GM18951 (cell line): ENCODE results near the gene FRAS1.
"Not testable (repeated sequence)": the region's sequence is repeated elsewhere in the genome, so short reads cannot be mapped to it uniquely, and the experiment has no call there.

ENCODE experiments used
- POLR2A ChIP-seq: IDR thresholded peaks from 4 replicates; pipeline ENCODE4 v1.6.1; 2011; ENCODE audit warnings: mild to moderate bottlenecking; ENCODE audit not compliant: insufficient read length, insufficient read depth; ENCODE audit errors: extremely low read depth
- in situ Hi-C: fragments of 300-500 bp; cut with MboI; formaldehyde crosslinking; loops from one replicate; pipeline ENCODE4 v1.12.0; 2022; ENCODE audit warnings: low sequenced_read_pairs, mixed read lengths, inconsistent platforms; ENCODE audit not compliant: unreplicated experiment

Gene FRAS1

GRCh38 chr4:78237360-78237759 lies 180.2 kb downstream of the FRAS1 start:
- in situ Hi-C loops: no loop called here
- TF ChIP-seq POLR2A: no peak

DNA sequence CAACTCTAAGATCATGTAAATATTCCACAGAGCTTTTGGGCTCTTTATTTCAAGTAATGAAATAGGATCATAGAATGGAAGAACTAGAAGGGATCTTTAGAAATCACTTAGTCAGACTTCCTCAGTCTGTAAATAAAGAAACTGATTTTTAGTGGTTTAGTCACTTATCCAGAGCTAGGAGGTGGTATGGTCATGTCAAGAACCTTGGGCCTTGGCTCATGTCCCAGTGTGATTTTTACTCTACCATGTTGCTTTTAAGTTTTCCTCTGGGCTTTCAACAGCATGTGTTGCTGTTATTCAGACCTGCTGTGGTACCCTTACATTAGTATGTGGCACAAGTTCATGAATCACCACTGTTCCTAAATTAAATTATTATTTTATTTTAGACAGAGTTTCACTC lies 184.9 kb downstream of the FRAS1 start:
- in situ Hi-C loops: no loop called here
- TF ChIP-seq POLR2A: no peak

GRCh38 chr4:78244705-78245485 lies 187.8 kb downstream of the FRAS1 start:
- in situ Hi-C loops: no loop called here
- TF ChIP-seq POLR2A: no peak

- no peak for TF ChIP-seq POLR2A
- in situ Hi-C loops: no loop called here
Measured at GRCh38 chr4:78247536-78248285, 190.6 kb downstream of the FRAS1 start.

GRCh38 chr4:78250500-78250899 lies 193.4 kb downstream of the FRAS1 start:
- TF ChIP-seq POLR2A: no peak
- in situ Hi-C loops: no loop called here

DNA sequence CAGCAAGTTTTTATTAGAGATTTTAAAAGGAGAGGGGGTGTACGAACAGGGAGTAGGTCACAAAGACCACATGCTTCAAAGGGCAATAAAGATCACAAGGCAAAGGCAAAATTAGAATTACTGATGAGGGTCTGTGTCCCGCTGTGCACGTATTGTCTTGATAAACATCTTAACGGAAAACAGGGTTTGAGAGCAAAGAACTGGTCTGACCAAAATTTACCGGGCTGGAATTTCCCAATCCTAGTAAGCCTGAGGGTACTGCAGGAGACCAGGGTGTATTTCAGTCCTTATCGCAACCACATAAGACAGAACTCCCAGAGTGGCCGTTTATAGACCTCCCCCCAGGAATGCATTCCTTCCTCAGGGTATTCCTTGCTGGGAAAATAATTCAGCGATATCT lies 195.7 kb downstream of the FRAS1 start:
- in situ Hi-C loops: not testable (repeated sequence)

GRCh38 chr4:78254893-78255292 lies 197.8 kb downstream of the FRAS1 start:
- in situ Hi-C loops: no loop called here
- TF ChIP-seq POLR2A: no peak

GRCh38 chr4:78265006-78265405 lies 207.9 kb downstream of the FRAS1 start:
- in situ Hi-C loops: no loop called here
- no peak for TF ChIP-seq POLR2A

DNA sequence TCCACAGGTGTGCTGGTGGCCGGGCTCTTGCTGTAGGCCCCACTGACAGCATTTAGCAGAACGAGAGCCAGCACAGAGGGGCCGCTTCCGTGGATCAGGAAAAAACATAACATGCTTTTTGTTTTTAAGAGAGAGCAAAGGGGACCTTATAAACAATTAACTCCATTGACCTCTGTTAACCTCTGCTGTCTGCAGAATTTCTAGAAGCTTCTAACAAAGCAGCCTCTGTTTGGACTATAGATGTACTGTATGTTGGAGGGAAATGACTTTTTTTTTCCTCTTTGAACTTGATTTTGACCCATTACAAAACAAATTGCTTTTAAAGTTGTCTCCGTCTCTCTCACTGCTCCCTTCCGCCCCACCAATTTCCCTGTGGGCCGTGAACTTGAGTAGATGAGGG lies 210.7 kb downstream of the FRAS1 start:
- in situ Hi-C loops: no loop called here
- TF ChIP-seq POLR2A: no peak

GRCh38 chr4:78268597-78268996 lies 211.5 kb downstream of the FRAS1 start:
- TF ChIP-seq POLR2A: no peak
- in situ Hi-C loops: no loop called here

DNA sequence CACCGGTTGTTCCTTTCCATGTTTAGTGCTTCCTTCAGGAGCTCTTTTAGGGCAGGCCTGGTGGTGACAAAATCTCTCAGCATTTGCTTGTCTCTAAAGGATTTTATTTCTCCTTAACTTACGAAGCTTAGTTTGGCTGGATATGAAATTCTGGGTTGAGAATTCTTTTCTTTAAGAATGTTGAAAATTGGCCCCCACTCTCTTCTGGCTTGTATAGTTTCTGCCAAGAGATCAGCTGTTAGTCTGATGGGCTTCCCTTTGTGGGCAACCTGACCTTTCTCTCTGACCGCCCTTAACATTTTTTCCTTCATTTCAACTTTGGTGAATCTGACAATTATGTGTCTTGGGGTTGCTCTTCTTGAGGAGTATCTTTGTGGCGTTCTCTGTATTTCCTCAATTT lies 218.3 kb downstream of the FRAS1 start:
- in situ Hi-C loops: not testable (repeated sequence)

- no peak for TF ChIP-seq POLR2A
- in situ Hi-C loops: no loop called here
Measured at GRCh38 chr4:78286281-78286680, 229.2 kb downstream of the FRAS1 start.

GRCh38 chr4:78288327-78288726 lies 231.2 kb downstream of the FRAS1 start:
- in situ Hi-C loops: no loop called here
- TF ChIP-seq POLR2A: no peak

GRCh38 chr4:78291277-78291676 lies 234.2 kb downstream of the FRAS1 start:
- no peak for TF ChIP-seq POLR2A
- in situ Hi-C loops: no loop called here
